Trophoblast cell (in vitro differentiated cells and primary cell): Measurements from ENCODE around the gene KIAA1549.

Source experiments
- DNase-seq, 2 donors: peaks; one replicate each; pipeline ENCODE4 v3.0.0-alpha.2; 2016
- H2AFZ ChIP-seq: 2 replicates; pipeline ENCODE4 v1.6.1; 2013; ENCODE audit warnings: low read length, moderate library complexity, mild to moderate bottlenecking; ENCODE audit not compliant: insufficient read depth, poor library complexity
- H2AK5ac ChIP-seq: 2 replicates; pipeline ENCODE4 v1.6.1; 2013; ENCODE audit warnings: mild to moderate bottlenecking, low read length
- H2BK120ac ChIP-seq: 2 replicates; pipeline ENCODE4 v1.6.1; 2013; ENCODE audit warnings: low read length, mild to moderate bottlenecking, moderate library complexity; ENCODE audit not compliant: insufficient read depth, poor library complexity
- H2BK12ac ChIP-seq: 2 replicates; pipeline ENCODE4 v1.6.1; 2013; ENCODE audit warnings: mild to moderate bottlenecking, low read length, moderate library complexity
- H2BK5ac ChIP-seq: 2 replicates; pipeline ENCODE4 v1.6.1; 2013; ENCODE audit warnings: low read length, low read depth, moderate library complexity, mild to moderate bottlenecking; ENCODE audit not compliant: poor library complexity
- H3K14ac ChIP-seq: 2 replicates; pipeline ENCODE4 v1.6.1; 2013; ENCODE audit warnings: mild to moderate bottlenecking, low read length
- H3K18ac ChIP-seq: 2 replicates; pipeline ENCODE4 v1.6.1; 2013; ENCODE audit warnings: mild to moderate bottlenecking, low read length
- H3K23ac ChIP-seq: 2 replicates; pipeline ENCODE4 v1.6.1; 2013; ENCODE audit warnings: low read length
- H3K27ac ChIP-seq: 2 replicates; pipeline ENCODE4 v1.5.1; 2013; ENCODE audit warnings: low read depth, mild to moderate bottlenecking, inconsistent platforms, low read length, moderate library complexity
- H3K27me3 ChIP-seq: 2 replicates; pipeline ENCODE4 v1.6.1; 2013; ENCODE audit warnings: inconsistent platforms, mild to moderate bottlenecking, low read length, moderate library complexity; ENCODE audit not compliant: insufficient read depth
- H3K36me3 ChIP-seq, 2 experiments: 1 replicate in 1 of 2; 2 replicates in 1 of 2; pipeline ENCODE4 v1.6.1; 2013; ENCODE audit warnings: low read length in 2 of 2, mild to moderate bottlenecking in 2 of 2, moderate library complexity in 1 of 2; ENCODE audit not compliant: insufficient read depth in 2 of 2, control insufficient read depth in 1 of 2
- H3K4ac ChIP-seq: 2 replicates; pipeline ENCODE4 v1.6.1; 2013; ENCODE audit warnings: low read depth, mild to moderate bottlenecking, low read length, moderate library complexity
- H3K4me1 ChIP-seq, 2 experiments: 1 replicate in 1 of 2; 2 replicates in 1 of 2; pipeline ENCODE4 v1.6.1; 2013; ENCODE audit warnings: low read length in 2 of 2, mild to moderate bottlenecking in 2 of 2, moderate library complexity in 1 of 2; ENCODE audit not compliant: insufficient read depth in 2 of 2, control insufficient read depth in 1 of 2
- H3K4me2 ChIP-seq: 2 replicates; pipeline ENCODE4 v1.6.1; 2013; ENCODE audit warnings: inconsistent platforms, mild to moderate bottlenecking, low read length, moderate library complexity
- H3K4me3 ChIP-seq: 2 replicates; pipeline ENCODE4 v1.5.1; 2013; ENCODE audit warnings: mild to moderate bottlenecking, low read depth, low read length, inconsistent platforms
- H3K79me1 ChIP-seq: one replicate; pipeline ENCODE4 v1.6.1; 2013; ENCODE audit warnings: low read length
- H3K79me2 ChIP-seq: 2 replicates; pipeline ENCODE4 v1.6.1; 2013; ENCODE audit warnings: low read length, mild to moderate bottlenecking; ENCODE audit not compliant: control insufficient read depth, insufficient read depth, poor library complexity
- H3K9ac ChIP-seq: 2 replicates; pipeline ENCODE4 v1.6.1; 2013; ENCODE audit warnings: mild to moderate bottlenecking, low read length
- H3K9me3 ChIP-seq: 2 replicates; pipeline ENCODE4 v1.6.1; 2013; ENCODE audit warnings: low read depth, mild to moderate bottlenecking, control low read depth, inconsistent platforms, low read length; ENCODE audit not compliant: insufficient read depth
- H4K12ac ChIP-seq: 2 replicates; pipeline ENCODE4 v1.6.1; 2013; ENCODE audit warnings: low read depth, mild to moderate bottlenecking, low read length, moderate library complexity
- H4K8ac ChIP-seq: 2 replicates; pipeline ENCODE4 v1.6.1; 2013; ENCODE audit warnings: low read depth, mild to moderate bottlenecking, low read length, moderate library complexity
- H4K91ac ChIP-seq: one replicate; pipeline ENCODE4 v1.6.1; 2013; ENCODE audit warnings: low read depth, mild to moderate bottlenecking, low read length, moderate library complexity
- WGBS: extraction: QIAGEN DNeasy Blood & Tissue Kit; methylation state at CpG from one replicate; pipeline ENCODE4 v1.1.7; 2013; ENCODE audit warnings: missing lambda C conversion rate; ENCODE audit not compliant: insufficient read length, insufficient coverage; ENCODE audit errors: extremely low coverage; 5-methylcytosine and 5-hydroxymethylcytosine counted together

KIAA1549 gene

GRCh38 chr7:138835087-138835486 lies 146.1 kb downstream of the KIAA1549 start:
- Histone ChIP-seq H2AFZ (no peak overlapping the region), H2BK12ac (no peak overlapping the region), H3K9me3 (no peaks in the 10 kb centered on the region), H3K14ac (no peak overlapping the region), H3K27ac (no peak overlapping the region), H2AK5ac (no peak overlapping the region), H3K79me1 (no peaks in the 10 kb centered on the region), H2BK120ac (no peak overlapping the region), H3K36me3 (peaks cover 15 to 26% of the 10 kb centered on the region in 2 experiments), H4K12ac (no peak overlapping the region), H2BK5ac (no peak overlapping the region), H3K4me1 (no peaks in the 10 kb centered on the region), H3K9ac (no peak overlapping the region), H4K8ac (no peak overlapping the region), H3K4ac (no peak overlapping the region), H3K23ac (no peak overlapping the region), H3K79me2 (no peaks in the 10 kb centered on the region), H3K4me2 (no peak overlapping the region), H3K4me3 (no peak overlapping the region), H4K91ac (no peak overlapping the region), H3K27me3 (no peaks in the 10 kb centered on the region), H3K18ac (no peak overlapping the region)
- WGBS, result no CpG with 5 or more reads among the region's 11 CpGs
- no peak for DNase-seq

DNA sequence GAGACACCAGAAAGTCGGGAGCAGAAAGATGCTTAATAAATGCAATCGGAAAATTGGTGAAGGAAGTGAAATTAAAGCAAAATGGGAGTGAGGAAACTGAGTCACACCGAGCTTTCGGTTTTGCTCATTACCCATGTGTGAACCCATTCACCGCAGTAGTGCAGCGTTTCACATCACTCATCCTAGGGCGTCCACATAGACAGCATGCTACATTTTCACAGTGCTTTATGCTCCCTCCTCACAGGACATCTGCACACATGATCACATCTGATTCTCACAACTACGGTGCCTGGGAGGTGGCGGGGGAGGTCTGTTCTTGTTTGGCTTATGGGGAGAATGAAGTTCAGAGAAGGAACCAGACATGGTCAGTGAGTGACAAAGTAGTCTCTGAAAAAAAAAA lies 146.6 kb downstream of the KIAA1549 start:
- Histone ChIP-seq H3K79me2 (no peaks in the 10 kb centered on the region), H2BK5ac (no peak overlapping the region), H4K12ac (no peak overlapping the region), H2BK12ac (no peak overlapping the region), H3K4me2 (no peak overlapping the region), H3K23ac (no peak overlapping the region), H4K91ac (no peak overlapping the region), H3K79me1 (no peaks in the 10 kb centered on the region), H3K4me3 (no peak overlapping the region), H3K4ac (no peak overlapping the region), H2AK5ac (no peak overlapping the region), H3K18ac (no peak overlapping the region), H3K9me3 (no peaks in the 10 kb centered on the region), H3K14ac (no peak overlapping the region), H2AFZ (no peak overlapping the region), H4K8ac (no peak overlapping the region), H2BK120ac (no peak overlapping the region), H3K4me1 (no peaks in the 10 kb centered on the region), H3K9ac (no peak overlapping the region), H3K27me3 (no peaks in the 10 kb centered on the region), H3K27ac (no peak overlapping the region), H3K36me3 (peaks cover 11 to 24% of the 10 kb centered on the region in 2 experiments)
- no peak for DNase-seq
- WGBS, result no CpG with 5 or more reads among the region's 9 CpGs

GRCh38 chr7:138833596-138833995 lies 147.6 kb downstream of the KIAA1549 start:
- no peak overlapping the region for H3K27ac ChIP-seq
- H3K14ac ChIP-seq, result no peak overlapping the region
- no peak overlapping the region for H3K18ac ChIP-seq
- no peak overlapping the region for H3K9ac ChIP-seq
- no peaks in the 10 kb centered on the region for H3K27me3 ChIP-seq
- H3K9me3 ChIP-seq, result no peaks in the 10 kb centered on the region
- H3K4me3 ChIP-seq, result no peak overlapping the region
- no CpG with 5 or more reads among the region's 5 CpGs for WGBS
- H2AFZ ChIP-seq, result no peak overlapping the region
- no peak overlapping the region for H3K4me2 ChIP-seq
- H3K79me1 ChIP-seq, result no peaks in the 10 kb centered on the region
- peaks cover 9 to 22% of the 10 kb centered on the region in 2 experiments for H3K36me3 ChIP-seq
- no peak for DNase-seq
- no peak overlapping the region for H4K8ac ChIP-seq
- H2BK120ac ChIP-seq, result no peak overlapping the region
- no peak overlapping the region for H4K12ac ChIP-seq
- no peak overlapping the region for H3K4ac ChIP-seq
- no peak overlapping the region for H4K91ac ChIP-seq
- H3K23ac ChIP-seq, result no peak overlapping the region
- no peak overlapping the region for H2BK5ac ChIP-seq
- H3K79me2 ChIP-seq, result no peaks in the 10 kb centered on the region
- H2AK5ac ChIP-seq, result no peak overlapping the region
- H2BK12ac ChIP-seq, result no peak overlapping the region
- H3K4me1 ChIP-seq, result no peaks in the 10 kb centered on the region

- no peak overlapping the region for H3K4ac ChIP-seq
- no CpG with 5 or more reads among the region's 10 CpGs for WGBS
These were observed 148.2 kb downstream of the KIAA1549 start for GRCh38 chr7:138832966-138833365.

More at GRCh38 chr7:138832966-138833365, 148.2 kb downstream of the KIAA1549 start:
- H2AK5ac ChIP-seq, result no peak overlapping the region
- H2AFZ ChIP-seq, result no peak overlapping the region
- no peaks in the 10 kb centered on the region for H3K9me3 ChIP-seq
- no peak overlapping the region for H3K23ac ChIP-seq
- no peaks in the 10 kb centered on the region for H3K79me2 ChIP-seq
- H3K4me3 ChIP-seq, result no peak overlapping the region
- no peak overlapping the region for H3K9ac ChIP-seq
- H4K12ac ChIP-seq, result no peak overlapping the region
- H3K4me2 ChIP-seq, result no peak overlapping the region
- no peaks in the 10 kb centered on the region for H3K4me1 ChIP-seq
- no peak overlapping the region for H2BK5ac ChIP-seq
- no peak overlapping the region for H4K91ac ChIP-seq
- no peaks in the 10 kb centered on the region for H3K79me1 ChIP-seq
- no peak overlapping the region for H3K18ac ChIP-seq
- H4K8ac ChIP-seq, result no peak overlapping the region
- no peaks in the 10 kb centered on the region for H3K27me3 ChIP-seq
- H3K36me3 ChIP-seq, result peaks cover 9 to 18% of the 10 kb centered on the region in 2 experiments
- no peak overlapping the region for H3K27ac ChIP-seq
- DNase-seq, result no peak
- no peak overlapping the region for H2BK120ac ChIP-seq
- no peak overlapping the region for H2BK12ac ChIP-seq
- no peak overlapping the region for H3K14ac ChIP-seq
